Heart left ventricle (tissue), 16 donors: ENCODE measurements around the gene BICDL2. TPM values are rescaled to one million over a fixed set of nuclear protein-coding genes. Genes with fewer than 3 reads are reported as not detected.

Experiments used
- ATAC-seq, 4 donors: fragments of 200-7000 bp; cut with Tn5 transposase; one replicate each; pipeline ENCODE4 v1.9.1; 2020 to 2022; ENCODE audit warnings: moderate library complexity in 4 of 4, mild to moderate bottlenecking in 3 of 4, moderate number of reproducible peaks in 1 of 4
- DNase-seq, 5 donors: peaks; one replicate each; pipeline ENCODE4 v3.0.0-alpha.2; 2020
- H3K27ac ChIP-seq, 12 donors: fragments of 200-600 bp; sonication (generic) in 4 of 12; one replicate each; pipeline versions ENCODE4 v1.5.0 to v1.8.0; 2016 to 2022; ENCODE audit warnings: mild to moderate bottlenecking in 2 of 12
- H3K27me3 ChIP-seq, 9 donors: fragments of 200-600 bp; sonication (generic) in 2 of 9; one replicate each; pipeline versions ENCODE4 v1.5.1 to v1.8.0; 2016 to 2022; ENCODE audit warnings: mild to moderate bottlenecking in 3 of 9
- H3K36me3 ChIP-seq, 9 donors: fragments of 200-600 bp; sonication (generic) in 2 of 9; one replicate each; pipeline versions ENCODE4 v1.5.0 to v1.8.0; 2018 to 2022; ENCODE audit warnings: mild to moderate bottlenecking in 2 of 9
- H3K4me1 ChIP-seq, 12 donors: fragments of 200-600 bp; sonication (generic) in 4 of 12; one replicate each; pipeline versions ENCODE4 v1.5.0 to v1.8.0; 2016 to 2022; ENCODE audit warnings: mild to moderate bottlenecking in 3 of 12
- H3K4me3 ChIP-seq, 12 donors: fragments of 200-600 bp; sonication (generic) in 4 of 12; one replicate each; pipeline versions ENCODE4 v1.5.0 to v1.8.0; 2017 to 2022; ENCODE audit warnings: mild to moderate bottlenecking in 9 of 12, moderate library complexity in 4 of 12
- H3K9me3 ChIP-seq, 12 donors: fragments of 200-600 bp; sonication (generic) in 4 of 12; one replicate each; pipeline versions ENCODE4 v1.5.0 to v1.8.0; 2016 to 2022; ENCODE audit warnings: mild to moderate bottlenecking in 1 of 12
- POLR2A ChIP-seq, 2 donors: fragments of 450-650 bp; IDR thresholded peaks; one replicate each; pipeline ENCODE4 v1.6.1; 2017; ENCODE audit warnings: antibody characterized with exemption in 2 of 2, mild to moderate bottlenecking in 2 of 2, moderate library complexity in 2 of 2
- WGBS, 4 donors: extraction: QIAGEN DNeasy Blood & Tissue Kit in 2 of 4; methylation state at CpG; one replicate each; pipeline versions ENCODE4 v1.1.5 to v1.1.7; 2013 to 2018; 5-methylcytosine and 5-hydroxymethylcytosine counted together
- intact Hi-C, 10 donors: fragments of 100-400 bp; cut with DNase I; formaldehyde crosslinking; loops; one replicate each; pipeline versions ENCODE4 v1.11.1 to v1.14.2; 2022
- polyA plus RNA-seq, 2 donors: library from polyadenylated mRNA; stranded (reverse); fragments of 200-250 nt; gene quantifications; one replicate each; pipeline ENCODE4 v1.2.3, GENCODE V29; 2013
- total RNA-seq, 9 donors: library from RNA; depleted of rRNA in 2 of 9; stranded (reverse); fragments of >200 nt in 2 of 9; fragmentation: NEBNext Ultra II Directional in 3 of 9; extraction: Animal tissue kit (Norgen Biotek cat#: 25700) in 3 of 9; gene quantifications; one replicate each; pipeline versions ENCODE4 v1.1.0 to v1.2.4, GENCODE V29; 2016 to 2023
- TF ChIP-seq, protein P1 (sequence below), 12 donors: fragments of 200-600 bp; sonication (generic) in 4 of 12; IDR thresholded peaks; one replicate each; pipeline versions ENCODE4 v1.5.0 to v1.8.0; 2018 to 2022; ENCODE audit warnings: antibody characterized with exemption in 12 of 12, mild to moderate bottlenecking in 5 of 12
- donor health status: ischemic (EF 13 %, LVEDD 7.1; RV severe dilation, severe dysfunction).
- donor health status: healthy with polysubstance abuse.
- donor health status: DM: no; HTN: yes; CAD: no.
- donor health status: DM: no; HTN: no; CAD: no.
- donor health status: ischemic (EF 25% LVEDD 6.9; RV normal size, moderate dysfunction).
- donor health status: ischemic (EF 25% LVEDD 5.7; RV mildly dilated, moderate dysfunction).
- donor health status: healthy.
- donor health status: DM: yes; HTN: yes; CAD: no.
- donor health status: ischemic (EF 35%, LVEDD 5.7; RV mildly dilated, moderate dysfunction).
- donor health status: nonischemic (EF 11% LVEDD 7.7; RV severe dilation, severe dysfunction).
- donor health status: DM: yes; HTN: yes; CAD: no.
- donor health status: PGD.
- donor health status: ischemic (EF 29% LVEDD 5.4; RV normal size, mild dysfunction).
- donor health status: nonischemic (EF 23%, LVEDD 6.1; RV moderate dilation, normal function).

The BICDL2 gene
- total and polyA plus RNA-seq, 11 donors, result 0.07 TPM; not detected in 10

DNA sequence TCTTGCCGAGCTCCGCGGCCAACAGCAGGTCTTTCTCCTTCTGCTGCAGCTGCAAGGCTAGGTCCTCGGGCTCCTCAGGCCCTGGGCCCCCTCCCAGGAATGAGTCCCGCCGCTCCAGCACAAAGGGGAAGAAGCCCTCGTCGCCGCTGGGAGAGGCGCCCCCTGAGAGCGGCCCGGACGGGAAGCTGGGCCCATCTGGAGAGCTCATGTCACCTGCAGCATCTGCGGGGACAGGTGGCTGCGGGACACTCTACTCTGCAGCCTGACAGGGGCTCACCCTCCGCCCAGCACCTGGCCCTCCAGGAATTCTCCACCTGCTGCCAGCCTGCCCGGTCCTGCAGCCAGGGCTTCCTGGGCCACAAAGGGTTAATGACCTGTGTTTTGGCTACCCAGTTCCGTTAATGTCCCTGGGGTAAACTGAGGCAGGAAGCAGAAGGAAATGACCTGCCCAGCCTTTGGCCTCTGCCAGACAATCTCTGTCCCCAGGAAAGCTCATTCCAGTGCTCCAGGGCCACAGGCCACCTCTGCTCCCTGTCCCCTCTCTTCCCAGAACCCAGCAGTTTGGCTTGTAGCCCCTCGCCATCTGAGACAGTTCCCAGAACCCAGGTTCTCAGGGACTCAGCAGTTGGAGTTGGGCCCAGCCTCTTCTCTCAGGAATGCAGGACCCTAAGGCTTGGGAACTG is 1.3 kb downstream of the BICDL2 start:
- H3K27me3 ChIP-seq, result peaks cover 31 to 99% (median 80%) of the 10 kb centered on the region in 9 donors
- peaks cover 0 to 19% (median 0%) of the 10 kb centered on the region in 12 donors for H3K4me1 ChIP-seq
- ATAC-seq, result no peak
- no peak overlapping the region for H3K4me3 ChIP-seq
- no peak overlapping the region for H3K27ac ChIP-seq
- intact Hi-C loops, result no loop called here
- H3K36me3 ChIP-seq, result no peaks in the 10 kb centered on the region
- 35 to 43% (median 39%) methylated on average over 14 to 19 of the region's 19 CpGs for whole genome bisulfite sequencing, 4 donors
- H3K9me3 ChIP-seq, result no peaks in the 10 kb centered on the region
- TF ChIP-seq POLR2A (IDR thresholded peaks at IDR 0.05), result no peak
- TF ChIP-seq, protein P1, sequence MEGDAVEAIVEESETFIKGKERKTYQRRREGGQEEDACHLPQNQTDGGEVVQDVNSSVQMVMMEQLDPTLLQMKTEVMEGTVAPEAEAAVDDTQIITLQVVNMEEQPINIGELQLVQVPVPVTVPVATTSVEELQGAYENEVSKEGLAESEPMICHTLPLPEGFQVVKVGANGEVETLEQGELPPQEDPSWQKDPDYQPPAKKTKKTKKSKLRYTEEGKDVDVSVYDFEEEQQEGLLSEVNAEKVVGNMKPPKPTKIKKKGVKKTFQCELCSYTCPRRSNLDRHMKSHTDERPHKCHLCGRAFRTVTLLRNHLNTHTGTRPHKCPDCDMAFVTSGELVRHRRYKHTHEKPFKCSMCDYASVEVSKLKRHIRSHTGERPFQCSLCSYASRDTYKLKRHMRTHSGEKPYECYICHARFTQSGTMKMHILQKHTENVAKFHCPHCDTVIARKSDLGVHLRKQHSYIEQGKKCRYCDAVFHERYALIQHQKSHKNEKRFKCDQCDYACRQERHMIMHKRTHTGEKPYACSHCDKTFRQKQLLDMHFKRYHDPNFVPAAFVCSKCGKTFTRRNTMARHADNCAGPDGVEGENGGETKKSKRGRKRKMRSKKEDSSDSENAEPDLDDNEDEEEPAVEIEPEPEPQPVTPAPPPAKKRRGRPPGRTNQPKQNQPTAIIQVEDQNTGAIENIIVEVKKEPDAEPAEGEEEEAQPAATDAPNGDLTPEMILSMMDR (IDR thresholded peaks at IDR 0.05), result no peak
- peak in 1 of 5 donors; percentile 26 for DNase-seq

- H3K27me3 ChIP-seq, result peaks cover 32 to 90% (median 66%) of the 10 kb centered on the region in 9 donors
- ATAC-seq, result no peak
- no peak for DNase-seq
- 38 to 50% (median 43%) methylated on average over 7 of the region's 7 CpGs for WGBS, 4 donors
- peaks cover 0 to 43% (median 12%) of the 10 kb centered on the region in 12 donors for H3K4me1 ChIP-seq
- H3K9me3 ChIP-seq, result no peaks in the 10 kb centered on the region
- H3K27ac ChIP-seq, result no peak overlapping the region
- no peaks in the 10 kb centered on the region for H3K36me3 ChIP-seq
- intact Hi-C loops, result loop anchor here in 1 of 10 donors (5.0 kb wide), 1 partner anchor 135 kb away; no protein-coding TSS in a partner anchor
- H3K4me3 ChIP-seq, result no peak overlapping the region
- TF ChIP-seq POLR2A (IDR thresholded peaks at IDR 0.05), result no peak
- TF ChIP-seq, protein P1 (IDR thresholded peaks at IDR 0.05), result no peak
Measured at GRCh38 chr16:3032624-3033023, 4.1 kb downstream of the BICDL2 start.

DNA sequence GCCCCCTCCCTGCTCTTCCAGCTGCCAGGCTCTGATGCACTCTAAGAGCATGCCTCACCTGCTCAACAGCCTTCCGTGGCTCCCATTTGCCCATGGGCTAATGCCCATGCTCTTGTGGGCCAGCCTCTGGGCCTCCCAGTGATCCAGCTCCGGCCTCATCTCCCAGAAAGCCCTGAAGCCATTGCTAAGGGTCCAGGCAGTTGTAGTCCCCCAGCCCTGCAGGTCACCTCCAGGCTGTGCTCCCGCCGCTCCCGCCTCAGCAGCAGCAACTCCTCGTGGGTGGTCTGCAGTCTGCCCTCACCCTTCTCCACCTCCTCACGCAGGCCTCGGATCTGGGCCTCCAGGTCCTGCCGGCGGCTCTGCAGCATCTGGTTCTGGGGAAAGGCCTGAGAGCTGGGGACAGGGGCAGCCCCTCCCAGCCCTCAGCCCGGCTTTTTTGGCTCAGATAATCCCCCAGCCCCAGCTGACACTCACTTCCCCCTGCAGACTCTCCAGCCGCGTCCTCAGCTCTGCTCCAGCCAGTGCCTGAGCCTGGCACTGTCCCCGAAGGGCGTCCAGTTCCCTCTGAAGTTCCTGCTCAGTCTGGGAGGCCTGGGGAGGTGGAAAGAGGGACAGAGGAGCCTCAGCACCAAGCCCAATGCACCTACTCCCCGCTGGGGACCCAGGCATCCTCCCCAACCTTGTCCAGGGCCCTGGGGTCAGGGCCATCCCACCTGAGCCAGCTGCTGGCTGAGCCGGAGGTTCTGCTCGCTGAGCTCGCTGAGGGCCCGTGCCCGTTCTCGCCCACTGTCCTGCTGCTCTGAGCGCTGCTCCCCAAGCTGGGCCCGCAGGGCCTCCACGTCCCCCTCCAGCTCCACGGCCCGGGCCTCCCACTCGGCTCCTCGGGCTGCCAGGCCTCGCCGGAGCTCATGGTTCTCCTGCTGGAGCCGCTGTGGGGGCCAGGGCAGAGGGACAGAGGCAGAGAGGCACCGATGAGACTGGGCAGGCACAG is 6.2 kb downstream of the BICDL2 start:
- H3K4me1 ChIP-seq, result peaks cover 0 to 33% (median 10%) of the 10 kb centered on the region in 12 donors
- H3K27me3 ChIP-seq, result peaks cover 16 to 69% (median 45%) of the 10 kb centered on the region in 9 donors
- H3K4me3 ChIP-seq, result no peak overlapping the region
- no peaks in the 10 kb centered on the region for H3K9me3 ChIP-seq
- H3K27ac ChIP-seq, result no peak overlapping the region
- peaks cover 0 to 20% (median 18%) of the 10 kb centered on the region in 9 donors for H3K36me3 ChIP-seq
- no peak for DNase-seq
- intact Hi-C loops, result loop anchor here in 1 of 10 donors (5.0 kb wide), 1 partner anchor 137 kb away; no protein-coding TSS in a partner anchor
- 80 to 85% (median 82%) methylated on average over 21 to 33 of the region's 33 CpGs for WGBS, 4 donors
- TF ChIP-seq POLR2A (IDR thresholded peaks at IDR 0.05), result no peak
- TF ChIP-seq, protein P1 (IDR thresholded peaks at IDR 0.05), result no peak
- no peak for ATAC-seq
